ENCODE data around the gene ELP2.
A peak's percentile ranks its signal among the peaks of the same experiment; 100 is the strongest.

ELP2 gene

GRCh38 chr18:36194600-36195315 lies 65.1 kb downstream of the ELP2 start:
- H3K4me3 ChIP-seq (ENCODE audit: low read length) = no peak overlapping the region
- DNase-seq (ENCODE audit: low read depth) = no peak
- TF ChIP-seq CTCF (conservative IDR thresholded peaks at IDR 0.05; ENCODE audit: low read depth, low read length) = no peak

GRCh38 chr18:36195427-36196122 lies 65.9 kb downstream of the ELP2 start:
- TF ChIP-seq CTCF (conservative IDR thresholded peaks at IDR 0.05; ENCODE audit: low read depth, low read length) = no peak
- no peak overlapping the region for H3K4me3 ChIP-seq (ENCODE audit: low read length)
- no peak for DNase-seq (ENCODE audit: low read depth)

GRCh38 chr18:36196238-36196995 lies 66.7 kb downstream of the ELP2 start:
- peak; percentile 16 for DNase-seq (ENCODE audit: low read depth)
- no peak overlapping the region for H3K4me3 ChIP-seq (ENCODE audit: low read length)
- TF ChIP-seq CTCF (conservative IDR thresholded peaks at IDR 0.05; ENCODE audit: low read depth, low read length) = no peak

- no peak for DNase-seq (ENCODE audit: low read depth)
- no peak for TF ChIP-seq CTCF (conservative IDR thresholded peaks at IDR 0.05; ENCODE audit: low read depth, low read length)
- H3K4me3 ChIP-seq (ENCODE audit: low read length) = no peak overlapping the region
Observed at GRCh38 chr18:36197511-36198166, 67.9 kb downstream of the ELP2 start.

GRCh38 chr18:36199691-36200295 lies 70.1 kb downstream of the ELP2 start:
- TF ChIP-seq CTCF (conservative IDR thresholded peaks at IDR 0.05; ENCODE audit: low read depth, low read length) = no peak

GRCh38 chr18:36200354-36200771 lies 70.7 kb downstream of the ELP2 start:
- DNase-seq (ENCODE audit: low read depth) = no peak
- no peak for TF ChIP-seq CTCF (conservative IDR thresholded peaks at IDR 0.05; ENCODE audit: low read depth, low read length)
- H3K4me3 ChIP-seq (ENCODE audit: low read length) = no peak overlapping the region

More at GRCh38 chr18:36199691-36200295, 70.1 kb downstream of the ELP2 start:
- no peak overlapping the region for H3K4me3 ChIP-seq (ENCODE audit: low read length)
- no peak for DNase-seq (ENCODE audit: low read depth)

Data from retinal pigment epithelial cell (primary cell).